SK-N-SH (cell line): ENCODE results near the gene TTC3. TPM values are rescaled to one million over a fixed set of nuclear protein-coding genes. Genes with fewer than 3 reads are reported as not detected.

Experiments
- CTCF ChIA-PET: fragments of 300-600, 350-600 bp; formaldehyde crosslinking; extraction: SDS; loops from one replicate; lab custom pipeline; 2021; lab: Yijun Ruan, JAX
- POLR2A ChIA-PET: fragments of 350-600 bp; sonication (Branson Sonifier 250); formaldehyde crosslinking; extraction: SDS; loops from one replicate; lab custom pipeline; 2020; ENCODE audit warnings: antibody characterized with exemption, inconsistent platforms; lab: Yijun Ruan, JAX
- DNase-seq: peaks from one replicate; pipeline ENCODE4 v3.0.0; 2012
- H2AFZ ChIP-seq: fragments of 200-600 bp; sonication (generic); 2 replicates; pipeline ENCODE4 v1.8.1; 2016; ENCODE audit warnings: antibody characterized with exemption, mild to moderate bottlenecking, low read depth
- H3F3A ChIP-seq: fragments of 200-600 bp; sonication (generic); replicated peaks from 2 replicates; pipeline ENCODE3; 2016; ENCODE audit warnings: antibody characterized with exemption, mild to moderate bottlenecking; ENCODE audit not compliant: insufficient read depth
- H3K27ac ChIP-seq, 2 experiments: fragments of 200-500 bp in 1 of 2; fragments of 200-600 bp in 1 of 2; sonication (Bioruptor generic) in 1 of 2; sonication (generic), shearing (Covaris generic) in 1 of 2; 2 replicates each; pipeline versions ENCODE4 v1.5.1 to v1.6.1; 2014 to 2016; ENCODE audit warnings: low read depth in 2 of 2, inconsistent platforms in 1 of 2, low read length in 1 of 2, mild to moderate bottlenecking in 1 of 2, mixed read lengths in 1 of 2
- H3K27me3 ChIP-seq: fragments of 200-600 bp; sonication (generic), shearing (Covaris generic); 2 replicates; pipeline ENCODE4 v1.6.1; 2016; ENCODE audit warnings: mixed run types; ENCODE audit not compliant: insufficient read depth
- H3K36me3 ChIP-seq, 2 experiments: fragments of 200-500 bp in 1 of 2; fragments of 200-600 bp in 1 of 2; sonication (Bioruptor generic) in 1 of 2; sonication (generic) in 1 of 2; replicated peaks in 1 of 2; 2 replicates each; pipeline versions ENCODE3 to v1.5.1; 2014 to 2016; ENCODE audit warnings: low read length in 1 of 2, mild to moderate bottlenecking in 1 of 2; ENCODE audit not compliant: insufficient read depth in 2 of 2, control insufficient read depth in 1 of 2
- H3K4me1 ChIP-seq, 2 experiments: fragments of 200-500 bp in 1 of 2; fragments of 200-600 bp in 1 of 2; sonication (Bioruptor generic) in 1 of 2; sonication (generic), shearing (Covaris generic) in 1 of 2; 2 replicates each; pipeline versions ENCODE4 v1.5.1 to v1.6.1; 2014 to 2016; ENCODE audit warnings: low read depth in 1 of 2, low read length in 1 of 2, mixed run types in 1 of 2; ENCODE audit not compliant: insufficient read depth in 2 of 2, control insufficient read depth in 1 of 2
- H3K4me2 ChIP-seq: fragments of 200-600 bp; sonication (generic), shearing (Covaris generic); 2 replicates; pipeline ENCODE4 v1.6.1; 2017; ENCODE audit warnings: mixed run types
- H3K4me3 ChIP-seq, 2 experiments: fragments of 200-500 bp in 1 of 2; fragments of 200-600 bp in 1 of 2; sonication (Bioruptor generic) in 1 of 2; sonication (generic), shearing (Covaris generic) in 1 of 2; 2 replicates each; pipeline versions ENCODE4 v1.5.1 to v1.8.1; 2014 to 2016; ENCODE audit warnings: low read depth in 2 of 2, inconsistent platforms in 1 of 2, low read length in 1 of 2, mild to moderate bottlenecking in 1 of 2, mixed read lengths in 1 of 2, moderate library complexity in 1 of 2
- H3K79me2 ChIP-seq: fragments of 200-600 bp; sonication (generic); 2 replicates; pipeline ENCODE4 v1.8.1; 2017; ENCODE audit warnings: mild to moderate bottlenecking; ENCODE audit not compliant: insufficient read depth
- H3K9ac ChIP-seq: fragments of 200-600 bp; sonication (generic); 2 replicates; pipeline ENCODE4 v1.6.1; 2017; ENCODE audit warnings: mixed run types
- H3K9me2 ChIP-seq: fragments of 200-600 bp; sonication (generic); 2 replicates; pipeline ENCODE4 v1.6.1; 2017; ENCODE audit warnings: mixed run types
- H3K9me3 ChIP-seq: fragments of 200-600 bp; sonication (generic); 2 replicates; pipeline ENCODE4 v1.6.1; 2017; ENCODE audit warnings: mixed run types, mild to moderate bottlenecking, moderate library complexity
- H4K20me1 ChIP-seq: fragments of 200-600 bp; sonication (generic); 2 replicates; pipeline ENCODE4 v1.6.1; 2017; ENCODE audit warnings: mild to moderate bottlenecking, mixed run types; ENCODE audit not compliant: insufficient read depth
- CHD2 ChIP-seq: fragments of 150-350 bp; IDR thresholded peaks from 2 replicates; pipeline ENCODE4 v1.6.1; 2018; ENCODE audit warnings: low read length; ENCODE audit not compliant: partially characterized antibody
- EP300 ChIP-seq, 2 experiments: IDR thresholded peaks; 2 replicates each; pipeline versions ENCODE4 v1.4.0 to v1.6.1; 2012; ENCODE audit warnings: borderline replicate concordance in 1 of 2, low read depth in 1 of 2, low read length in 1 of 2
- FOXJ3 ChIP-seq: sonication (generic); formaldehyde crosslinking; IDR thresholded peaks from 2 replicates; pipeline ENCODE4 v1.5.1; 2020; ENCODE audit warnings: mild to moderate bottlenecking, missing genetic modification reagents
- FOXM1 ChIP-seq: IDR thresholded peaks from 2 replicates; pipeline ENCODE4 v1.4.0; 2012; ENCODE audit warnings: low read depth, mild to moderate bottlenecking
- NRF1 ChIP-seq: IDR thresholded peaks from 2 replicates; pipeline ENCODE4 v1.6.1; 2012; ENCODE audit warnings: low read depth, mild to moderate bottlenecking, low read length
- RCOR1 ChIP-seq: fragments of 150-350 bp; IDR thresholded peaks from 2 replicates; pipeline ENCODE4 v1.6.1; 2017; ENCODE audit warnings: antibody characterized with exemption, low read length
- SIN3A ChIP-seq: IDR thresholded peaks from 2 replicates; pipeline ENCODE4 v1.6.1; 2012; ENCODE audit warnings: low read depth, mild to moderate bottlenecking, low read length, moderate library complexity, borderline replicate concordance
- SMC3 ChIP-seq: IDR thresholded peaks from 2 replicates; pipeline ENCODE4 v1.6.1; 2012; ENCODE audit warnings: low read depth, low read length, improper control_type of control experiment
- TAF1 ChIP-seq: IDR thresholded peaks from 2 replicates; pipeline ENCODE4 v1.6.1; 2012; ENCODE audit warnings: low read depth, mild to moderate bottlenecking, low read length, moderate library complexity, borderline replicate concordance
- WGBS: methylation state at CpG from one replicate; pipeline ENCODE4 v1.1.6; 2017; ENCODE audit warnings: low lambda C conversion rate; 5-methylcytosine and 5-hydroxymethylcytosine counted together
- polyA plus RNA-seq, 3 experiments: library from polyadenylated mRNA; depleted of rRNA; stranded (reverse); fragments of >200 nt; gene quantifications; 2 replicates each; pipeline ENCODE4 v1.2.3, GENCODE V29; 2012
- TF ChIP-seq, protein P1 (sequence below): fragments of 200-600 bp; sonication (generic); IDR thresholded peaks from 2 replicates; pipeline ENCODE4 v1.6.1; 2017; ENCODE audit warnings: antibody characterized with exemption, mild to moderate bottlenecking, moderate library complexity
- TF ChIP-seq, protein P2 (sequence below): IDR thresholded peaks from 2 replicates; pipeline ENCODE4; 2012
- TF ChIP-seq, protein P3 (sequence below): IDR thresholded peaks from 2 replicates; pipeline ENCODE4 v1.4.0; 2012; ENCODE audit warnings: low read depth
- TF ChIP-seq, protein P4 (sequence below): IDR thresholded peaks from 2 replicates; pipeline ENCODE4 v1.6.1; 2012; ENCODE audit warnings: mild to moderate bottlenecking, low read depth, low read length, moderate library complexity
- TF ChIP-seq, protein P5 (sequence below): fragments of 150-350 bp; IDR thresholded peaks from 2 replicates; pipeline ENCODE4 v1.6.1; 2017; ENCODE audit warnings: antibody characterized with exemption, low read length, low read depth, borderline replicate concordance

The TTC3 gene
- polyA plus RNA-seq, 1 of the 3 experiments (the other 2 are of a cell fraction), result 35.7 TPM

- no peak for TF ChIP-seq FOXM1
- TF ChIP-seq, protein P1, sequence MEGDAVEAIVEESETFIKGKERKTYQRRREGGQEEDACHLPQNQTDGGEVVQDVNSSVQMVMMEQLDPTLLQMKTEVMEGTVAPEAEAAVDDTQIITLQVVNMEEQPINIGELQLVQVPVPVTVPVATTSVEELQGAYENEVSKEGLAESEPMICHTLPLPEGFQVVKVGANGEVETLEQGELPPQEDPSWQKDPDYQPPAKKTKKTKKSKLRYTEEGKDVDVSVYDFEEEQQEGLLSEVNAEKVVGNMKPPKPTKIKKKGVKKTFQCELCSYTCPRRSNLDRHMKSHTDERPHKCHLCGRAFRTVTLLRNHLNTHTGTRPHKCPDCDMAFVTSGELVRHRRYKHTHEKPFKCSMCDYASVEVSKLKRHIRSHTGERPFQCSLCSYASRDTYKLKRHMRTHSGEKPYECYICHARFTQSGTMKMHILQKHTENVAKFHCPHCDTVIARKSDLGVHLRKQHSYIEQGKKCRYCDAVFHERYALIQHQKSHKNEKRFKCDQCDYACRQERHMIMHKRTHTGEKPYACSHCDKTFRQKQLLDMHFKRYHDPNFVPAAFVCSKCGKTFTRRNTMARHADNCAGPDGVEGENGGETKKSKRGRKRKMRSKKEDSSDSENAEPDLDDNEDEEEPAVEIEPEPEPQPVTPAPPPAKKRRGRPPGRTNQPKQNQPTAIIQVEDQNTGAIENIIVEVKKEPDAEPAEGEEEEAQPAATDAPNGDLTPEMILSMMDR, result no peak
- no peak for TF ChIP-seq CHD2
Measured at GRCh38 chr21:37228003-37228400, 154.9 kb downstream of the TTC3 start (continued).

DNA sequence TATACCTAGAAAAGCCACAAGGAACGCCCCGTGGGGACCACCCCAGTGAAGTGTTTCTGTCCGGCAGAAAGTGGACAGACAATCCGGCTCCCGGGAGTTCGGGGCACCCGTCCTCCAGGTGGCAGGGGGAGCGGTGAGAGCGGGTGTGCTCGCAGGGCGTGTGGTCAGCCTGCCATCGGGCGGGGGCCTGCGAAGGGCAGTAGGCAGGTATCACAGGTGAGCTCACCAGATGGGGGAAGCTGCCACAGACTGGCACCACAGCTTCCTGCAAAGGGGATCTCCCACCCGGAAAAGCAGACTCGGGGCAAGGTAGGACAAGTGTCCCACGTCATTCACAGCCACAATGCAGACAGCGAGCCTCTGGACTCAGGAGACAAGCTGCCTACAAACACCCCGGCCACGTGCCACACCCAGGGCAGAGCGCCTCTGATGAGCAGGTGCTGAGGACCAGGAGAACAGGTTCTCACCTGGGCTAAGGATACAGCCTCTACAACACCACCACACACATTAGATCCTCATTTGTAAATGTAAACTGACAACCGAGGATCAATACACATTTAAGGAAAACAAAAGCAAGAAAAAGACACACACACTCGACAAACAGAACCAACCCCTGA lies 157.7 kb downstream of the TTC3 start:
- CTCF ChIA-PET, result interaction anchor here (1.4 kb wide), 1 partner anchor 10 kb away, joined by 7 read pairs; no protein-coding TSS in a partner anchor
- H3K27ac ChIP-seq, result no peak overlapping the region; a peak in 1 of 4 replicates
- H3K9me2 ChIP-seq, result no peaks in the 10 kb centered on the region
- H3F3A ChIP-seq, result no peaks in the 10 kb centered on the region
- H3K9ac ChIP-seq, result no peak overlapping the region
- H3K4me3 ChIP-seq, result no peak overlapping the region
- 98% methylated on average over 14 of the region's 23 CpGs for WGBS
- POLR2A ChIA-PET, result no interaction called here
- H4K20me1 ChIP-seq, result no peaks in the 10 kb centered on the region
- no peaks in the 10 kb centered on the region for H3K9me3 ChIP-seq
- H3K27me3 ChIP-seq, result no peaks in the 10 kb centered on the region
- no peaks in the 10 kb centered on the region for H3K4me1 ChIP-seq
- DNase-seq, result no peak
- peaks cover 18% of the 10 kb centered on the region for H3K79me2 ChIP-seq
- H3K36me3 ChIP-seq, result peaks cover 55 to 76% of the 10 kb centered on the region in 2 experiments
- H3K4me2 ChIP-seq, result no peak overlapping the region
- no peak overlapping the region for H2AFZ ChIP-seq
- TF ChIP-seq SMC3 (no peak), FOXJ3 (no peak)
- TF ChIP-seq, protein P2, sequence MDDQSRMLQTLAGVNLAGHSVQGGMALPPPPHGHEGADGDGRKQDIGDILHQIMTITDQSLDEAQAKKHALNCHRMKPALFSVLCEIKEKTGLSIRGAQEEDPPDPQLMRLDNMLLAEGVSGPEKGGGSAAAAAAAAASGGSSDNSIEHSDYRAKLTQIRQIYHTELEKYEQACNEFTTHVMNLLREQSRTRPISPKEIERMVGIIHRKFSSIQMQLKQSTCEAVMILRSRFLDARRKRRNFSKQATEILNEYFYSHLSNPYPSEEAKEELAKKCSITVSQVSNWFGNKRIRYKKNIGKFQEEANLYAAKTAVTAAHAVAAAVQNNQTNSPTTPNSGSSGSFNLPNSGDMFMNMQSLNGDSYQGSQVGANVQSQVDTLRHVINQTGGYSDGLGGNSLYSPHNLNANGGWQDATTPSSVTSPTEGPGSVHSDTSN, result no peak
- TF ChIP-seq, protein P3, sequence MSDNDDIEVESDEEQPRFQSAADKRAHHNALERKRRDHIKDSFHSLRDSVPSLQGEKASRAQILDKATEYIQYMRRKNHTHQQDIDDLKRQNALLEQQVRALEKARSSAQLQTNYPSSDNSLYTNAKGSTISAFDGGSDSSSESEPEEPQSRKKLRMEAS, result no peak

- Histone ChIP-seq H3K79me2 (peaks cover 21% of the 10 kb centered on the region), H3K9ac (no peak overlapping the region), H3K4me2 (no peak overlapping the region), H4K20me1 (no peaks in the 10 kb centered on the region), H3K9me3 (no peaks in the 10 kb centered on the region), H2AFZ (no peak overlapping the region), H3K4me1 (no peaks in the 10 kb centered on the region), H3K27ac (no peak overlapping the region), H3K27me3 (no peaks in the 10 kb centered on the region), H3K4me3 (no peak overlapping the region), H3K9me2 (no peaks in the 10 kb centered on the region), H3F3A (no peaks in the 10 kb centered on the region), H3K36me3 (peaks cover 58 to 75% of the 10 kb centered on the region in 2 experiments)
- DNase-seq, result no peak
- CTCF ChIA-PET, result interaction anchor here (1.4 kb wide), 1 partner anchor 10 kb away, joined by 7 read pairs; no protein-coding TSS in a partner anchor
- POLR2A ChIA-PET, result no interaction called here
- 90% methylated on average over 12 of the region's 12 CpGs for WGBS
- TF ChIP-seq, protein P3, result no peak
- TF ChIP-seq, protein P2, result no peak
- TF ChIP-seq NRF1, result no peak
- no peak for TF ChIP-seq RCOR1
- TF ChIP-seq, protein P4, sequence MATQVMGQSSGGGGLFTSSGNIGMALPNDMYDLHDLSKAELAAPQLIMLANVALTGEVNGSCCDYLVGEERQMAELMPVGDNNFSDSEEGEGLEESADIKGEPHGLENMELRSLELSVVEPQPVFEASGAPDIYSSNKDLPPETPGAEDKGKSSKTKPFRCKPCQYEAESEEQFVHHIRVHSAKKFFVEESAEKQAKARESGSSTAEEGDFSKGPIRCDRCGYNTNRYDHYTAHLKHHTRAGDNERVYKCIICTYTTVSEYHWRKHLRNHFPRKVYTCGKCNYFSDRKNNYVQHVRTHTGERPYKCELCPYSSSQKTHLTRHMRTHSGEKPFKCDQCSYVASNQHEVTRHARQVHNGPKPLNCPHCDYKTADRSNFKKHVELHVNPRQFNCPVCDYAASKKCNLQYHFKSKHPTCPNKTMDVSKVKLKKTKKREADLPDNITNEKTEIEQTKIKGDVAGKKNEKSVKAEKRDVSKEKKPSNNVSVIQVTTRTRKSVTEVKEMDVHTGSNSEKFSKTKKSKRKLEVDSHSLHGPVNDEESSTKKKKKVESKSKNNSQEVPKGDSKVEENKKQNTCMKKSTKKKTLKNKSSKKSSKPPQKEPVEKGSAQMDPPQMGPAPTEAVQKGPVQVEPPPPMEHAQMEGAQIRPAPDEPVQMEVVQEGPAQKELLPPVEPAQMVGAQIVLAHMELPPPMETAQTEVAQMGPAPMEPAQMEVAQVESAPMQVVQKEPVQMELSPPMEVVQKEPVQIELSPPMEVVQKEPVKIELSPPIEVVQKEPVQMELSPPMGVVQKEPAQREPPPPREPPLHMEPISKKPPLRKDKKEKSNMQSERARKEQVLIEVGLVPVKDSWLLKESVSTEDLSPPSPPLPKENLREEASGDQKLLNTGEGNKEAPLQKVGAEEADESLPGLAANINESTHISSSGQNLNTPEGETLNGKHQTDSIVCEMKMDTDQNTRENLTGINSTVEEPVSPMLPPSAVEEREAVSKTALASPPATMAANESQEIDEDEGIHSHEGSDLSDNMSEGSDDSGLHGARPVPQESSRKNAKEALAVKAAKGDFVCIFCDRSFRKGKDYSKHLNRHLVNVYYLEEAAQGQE, result no peak
- no peak for TF ChIP-seq TAF1
- no peak for TF ChIP-seq EP300 (IDR thresholded peaks at IDR 0.05; ENCODE audit: borderline replicate concordance in 1 of 2, low read depth in 1 of 2, low read length in 1 of 2)
- TF ChIP-seq SIN3A, result no peak
- TF ChIP-seq CHD2, result no peak
- TF ChIP-seq, protein P5, sequence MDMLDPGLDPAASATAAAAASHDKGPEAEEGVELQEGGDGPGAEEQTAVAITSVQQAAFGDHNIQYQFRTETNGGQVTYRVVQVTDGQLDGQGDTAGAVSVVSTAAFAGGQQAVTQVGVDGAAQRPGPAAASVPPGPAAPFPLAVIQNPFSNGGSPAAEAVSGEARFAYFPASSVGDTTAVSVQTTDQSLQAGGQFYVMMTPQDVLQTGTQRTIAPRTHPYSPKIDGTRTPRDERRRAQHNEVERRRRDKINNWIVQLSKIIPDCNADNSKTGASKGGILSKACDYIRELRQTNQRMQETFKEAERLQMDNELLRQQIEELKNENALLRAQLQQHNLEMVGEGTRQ, result no peak
Measured at GRCh38 chr21:37231249-37231645, 158.2 kb downstream of the TTC3 start.
